ENCODE data around the gene MAPKAPK2.

MAPKAPK2 gene

GRCh38 chr1:206728697-206728987, 43.9 kb downstream of the MAPKAPK2 start:
- no peak overlapping the region for H2AFZ ChIP-seq (ENCODE audit: low read depth)
- no peak overlapping the region for H3K9ac ChIP-seq
- H3K36me3 ChIP-seq (ENCODE audit: insufficient read depth): no peaks in the 10 kb centered on the region
- H3K4me1 ChIP-seq (ENCODE audit: low read depth, poor library complexity, severe bottlenecking): peaks cover 17% of the 10 kb centered on the region
- no peaks in the 10 kb centered on the region for H3K79me2 ChIP-seq (ENCODE audit: insufficient read depth, low read depth)
- H3K27me3 ChIP-seq (ENCODE audit: insufficient read depth, low read depth): no peaks in the 10 kb centered on the region
- H3K27ac ChIP-seq: no peak overlapping the region
- no peak for TF ChIP-seq CTCF (conservative IDR thresholded peaks at IDR 0.05; ENCODE audit: low read depth, low read length)
- H4K20me1 ChIP-seq (ENCODE audit: insufficient read depth): no peaks in the 10 kb centered on the region
- H3K4me3 ChIP-seq (IDR thresholded peaks at IDR 0.05; ENCODE audit: insufficient read depth, low read depth, low read length): no peak overlapping the region
- no peak overlapping the region for H3K4me2 ChIP-seq

- H4K20me1 ChIP-seq (ENCODE audit: insufficient read depth): no peaks in the 10 kb centered on the region
- TF ChIP-seq CTCF (conservative IDR thresholded peaks at IDR 0.05; ENCODE audit: low read depth, low read length): no peak
Observed at GRCh38 chr1:206729050-206729449, 44.3 kb downstream of the MAPKAPK2 start.

GRCh38 chr1:206729507-206729906, 44.8 kb downstream of the MAPKAPK2 start:
- TF ChIP-seq CTCF (conservative IDR thresholded peaks at IDR 0.05; ENCODE audit: low read depth, low read length): no peak
- Histone ChIP-seq H3K4me3 (IDR thresholded peaks at IDR 0.05; ENCODE audit: insufficient read depth, low read depth, low read length) (no peak overlapping the region), H2AFZ (ENCODE audit: low read depth) (no peak overlapping the region), H4K20me1 (ENCODE audit: insufficient read depth) (no peaks in the 10 kb centered on the region), H3K9ac (no peak overlapping the region), H3K27me3 (ENCODE audit: insufficient read depth, low read depth) (no peaks in the 10 kb centered on the region), H3K36me3 (ENCODE audit: insufficient read depth) (no peaks in the 10 kb centered on the region), H3K4me1 (ENCODE audit: low read depth, poor library complexity, severe bottlenecking) (peaks cover 21% of the 10 kb centered on the region), H3K79me2 (ENCODE audit: insufficient read depth, low read depth) (no peaks in the 10 kb centered on the region), H3K4me2 (no peak overlapping the region), H3K27ac (no peak overlapping the region)

More at GRCh38 chr1:206729050-206729449, 44.3 kb downstream of the MAPKAPK2 start:
- peaks cover 17% of the 10 kb centered on the region for H3K4me1 ChIP-seq (ENCODE audit: low read depth, poor library complexity, severe bottlenecking)
- H3K9ac ChIP-seq: no peak overlapping the region
- H3K27ac ChIP-seq: no peak overlapping the region
- no peaks in the 10 kb centered on the region for H3K79me2 ChIP-seq (ENCODE audit: insufficient read depth, low read depth)
- no peaks in the 10 kb centered on the region for H3K36me3 ChIP-seq (ENCODE audit: insufficient read depth)
- H3K4me2 ChIP-seq: no peak overlapping the region
- no peak overlapping the region for H2AFZ ChIP-seq (ENCODE audit: low read depth)
- H3K27me3 ChIP-seq (ENCODE audit: insufficient read depth, low read depth): no peaks in the 10 kb centered on the region
- H3K4me3 ChIP-seq (IDR thresholded peaks at IDR 0.05; ENCODE audit: insufficient read depth, low read depth, low read length): no peak overlapping the region

- no peak overlapping the region for H3K9ac ChIP-seq
- no peaks in the 10 kb centered on the region for H4K20me1 ChIP-seq (ENCODE audit: insufficient read depth)
- no peak overlapping the region for H3K4me3 ChIP-seq (IDR thresholded peaks at IDR 0.05; ENCODE audit: insufficient read depth, low read depth, low read length)
- no peak for TF ChIP-seq CTCF (conservative IDR thresholded peaks at IDR 0.05; ENCODE audit: low read depth, low read length)
- no peaks in the 10 kb centered on the region for H3K27me3 ChIP-seq (ENCODE audit: insufficient read depth, low read depth)
- H3K4me1 ChIP-seq (ENCODE audit: low read depth, poor library complexity, severe bottlenecking): peaks cover 34% of the 10 kb centered on the region
- H3K27ac ChIP-seq: no peak overlapping the region
- no peaks in the 10 kb centered on the region for H3K36me3 ChIP-seq (ENCODE audit: insufficient read depth)
- no peaks in the 10 kb centered on the region for H3K79me2 ChIP-seq (ENCODE audit: insufficient read depth, low read depth)
- no peak overlapping the region for H3K4me2 ChIP-seq
- no peak overlapping the region for H2AFZ ChIP-seq (ENCODE audit: low read depth)
Observed at GRCh38 chr1:206732508-206732907, 47.8 kb downstream of the MAPKAPK2 start.

- Histone ChIP-seq H3K27me3 (ENCODE audit: insufficient read depth, low read depth) (no peaks in the 10 kb centered on the region), H3K4me3 (IDR thresholded peaks at IDR 0.05; ENCODE audit: insufficient read depth, low read depth, low read length) (no peak overlapping the region), H4K20me1 (ENCODE audit: insufficient read depth) (no peaks in the 10 kb centered on the region), H3K4me2 (no peak overlapping the region), H3K27ac (no peak overlapping the region), H3K36me3 (ENCODE audit: insufficient read depth) (no peaks in the 10 kb centered on the region), H3K79me2 (ENCODE audit: insufficient read depth, low read depth) (no peaks in the 10 kb centered on the region), H3K9ac (no peak overlapping the region), H2AFZ (ENCODE audit: low read depth) (no peak overlapping the region), H3K4me1 (ENCODE audit: low read depth, poor library complexity, severe bottlenecking) (peaks cover 39% of the 10 kb centered on the region)
- no peak for TF ChIP-seq CTCF (conservative IDR thresholded peaks at IDR 0.05; ENCODE audit: low read depth, low read length)
Observed at GRCh38 chr1:206732992-206733391, 48.3 kb downstream of the MAPKAPK2 start.

Data from KMS-11 (cell line).